D721Med (cell line): ENCODE results near the gene AUTS2.

Experiments used
- DNase-seq: peaks from one replicate; pipeline ENCODE4 v3.0.0; 2011; ENCODE audit warnings: low spot score; ENCODE audit not compliant: insufficient read length
- FAIRE-seq: peaks from 2 replicates; lab custom pipeline; 2011; peaks lifted over from hg19 to GRCh38; lab: Jason Lieb, UNC
- CTCF ChIP-seq: IDR thresholded peaks from 2 replicates; pipeline ENCODE4 v1.5.1; 2012; ENCODE audit warnings: mild to moderate bottlenecking, control low read depth; ENCODE audit not compliant: insufficient read depth; ENCODE audit errors: missing control alignments

Gene AUTS2

GRCh38 chr7:69661342-69661741 is 63.1 kb downstream of the AUTS2 start:
- TF ChIP-seq CTCF = no peak
- DNase-seq = no peak
- FAIRE-seq = no peak

GRCh38 chr7:69663911-69664832 is 65.9 kb downstream of the AUTS2 start:
- DNase-seq (no peak), FAIRE-seq (no peak)
- TF ChIP-seq CTCF = no peak

DNA sequence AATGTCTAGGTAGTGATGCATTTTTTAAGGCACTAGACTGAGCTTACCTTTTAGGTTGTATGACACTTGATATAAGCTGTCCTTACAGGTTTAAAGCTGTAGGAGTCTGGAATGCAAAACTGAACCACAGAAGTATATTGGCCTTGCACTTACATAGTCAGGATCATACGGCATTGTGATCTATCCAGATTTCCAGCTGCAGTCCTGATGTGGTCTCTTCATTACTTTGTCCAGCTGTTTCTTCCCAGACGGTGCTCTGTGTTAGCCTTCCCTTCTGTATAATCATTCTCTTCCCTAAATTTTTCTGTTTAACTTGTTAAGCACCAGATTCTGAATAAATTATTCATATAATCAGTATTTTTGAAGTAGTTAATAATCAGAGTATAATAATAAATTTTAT is 67.1 kb downstream of the AUTS2 start:
- FAIRE-seq = no peak
- no peak for TF ChIP-seq CTCF
- no peak for DNase-seq

- FAIRE-seq (peak; percentile 90), DNase-seq (no peak)
- no peak for TF ChIP-seq CTCF
Measured at GRCh38 chr7:69668339-69668870, 70.1 kb downstream of the AUTS2 start.

DNA sequence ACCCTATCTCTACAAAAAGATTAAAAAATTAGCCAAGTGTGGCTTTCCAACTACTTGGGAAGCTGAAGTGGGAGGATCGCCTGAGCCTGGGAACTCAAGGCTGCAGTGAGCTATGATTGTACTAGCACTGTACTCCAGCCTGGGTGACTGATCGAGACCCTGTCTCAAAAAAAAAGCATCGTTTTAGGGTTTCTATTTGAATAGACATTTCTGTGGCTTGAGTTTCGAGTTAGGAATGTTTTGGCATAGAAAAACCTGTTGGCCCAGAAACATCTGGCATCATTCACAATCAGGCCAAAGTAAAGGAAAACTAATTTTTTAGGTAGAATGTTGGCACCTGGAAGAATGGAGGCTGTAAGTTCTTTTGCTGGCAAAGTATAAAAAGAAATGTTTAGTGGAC is 72.4 kb downstream of the AUTS2 start:
- TF ChIP-seq CTCF = no peak
- DNase-seq = no peak
- FAIRE-seq = no peak

GRCh38 chr7:69673074-69673473 is 74.8 kb downstream of the AUTS2 start:
- DNase-seq (no peak), FAIRE-seq (no peak)
- TF ChIP-seq CTCF = no peak

- no peak for FAIRE-seq
- no peak for DNase-seq
- TF ChIP-seq CTCF = no peak
Measured at GRCh38 chr7:69674701-69675182, 76.5 kb downstream of the AUTS2 start.
